HG03039 (cell line): ENCODE results near the gene ZMYND11.
"Not testable (repeated sequence)": the region's sequence is repeated elsewhere in the genome, so short reads cannot be mapped to it uniquely, and the experiment has no call there.

Experiments used
- ATAC-seq: cut with Tn5 transposase; IDR thresholded peaks from one replicate; pipeline ENCODE4 v1.9.1; 2021; ENCODE audit warnings: mild to moderate bottlenecking, moderate library complexity; ENCODE audit not compliant: unreplicated experiment

The ZMYND11 gene

DNA sequence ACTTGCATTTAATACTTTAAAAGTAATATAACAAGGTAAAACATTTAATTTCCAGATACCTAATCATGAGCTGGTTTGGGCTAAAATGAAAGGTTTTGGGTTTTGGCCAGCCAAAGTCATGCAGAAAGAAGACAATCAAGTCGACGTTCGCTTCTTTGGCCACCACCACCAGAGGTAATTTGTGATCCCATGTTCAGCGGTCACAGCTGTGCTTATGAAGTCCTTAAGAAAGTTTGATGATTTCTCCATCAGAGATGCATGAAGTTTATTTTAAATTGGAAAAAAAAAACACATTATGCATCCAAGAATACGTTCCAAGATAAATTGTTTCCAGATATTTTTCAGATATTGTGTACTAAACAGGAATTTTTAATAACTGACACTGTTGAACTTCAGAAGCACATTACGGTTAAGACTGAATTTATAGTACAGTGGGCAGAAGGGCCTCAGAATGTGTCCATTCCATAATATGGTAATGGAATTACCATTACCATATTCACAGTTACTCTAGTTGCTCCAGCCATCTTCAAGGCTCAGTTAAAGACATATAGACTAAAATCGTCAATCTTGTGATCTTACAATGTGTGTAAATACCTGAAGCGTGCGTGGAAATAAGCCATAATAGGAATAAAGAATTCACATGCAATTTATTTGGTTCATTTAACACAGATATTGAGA lies 106.8 kb downstream of the ZMYND11 start:
- ATAC-seq, result no peak

DNA sequence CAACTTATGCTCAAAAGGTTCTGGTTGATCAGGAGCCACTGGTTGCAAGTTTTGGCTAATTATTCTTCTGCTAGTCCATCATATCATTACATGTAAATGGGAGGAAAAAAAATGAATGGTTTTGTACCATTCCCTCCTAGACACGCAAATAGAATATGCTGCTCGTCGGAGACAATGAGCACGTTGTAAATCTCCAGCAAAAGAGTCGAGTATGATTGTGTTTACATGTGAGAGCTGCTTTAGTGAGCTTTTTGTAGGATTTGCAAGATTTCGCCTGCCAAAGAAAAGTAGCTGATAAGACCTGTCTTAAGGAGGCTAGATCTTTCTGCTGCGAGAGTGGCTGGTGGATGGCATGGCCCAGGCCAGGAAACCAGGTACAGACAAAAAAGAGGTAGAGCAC lies 109.0 kb downstream of the ZMYND11 start:
- no peak for ATAC-seq

GRCh38 chr10:246431-246830 lies 111.2 kb downstream of the ZMYND11 start:
- no peak for ATAC-seq

DNA sequence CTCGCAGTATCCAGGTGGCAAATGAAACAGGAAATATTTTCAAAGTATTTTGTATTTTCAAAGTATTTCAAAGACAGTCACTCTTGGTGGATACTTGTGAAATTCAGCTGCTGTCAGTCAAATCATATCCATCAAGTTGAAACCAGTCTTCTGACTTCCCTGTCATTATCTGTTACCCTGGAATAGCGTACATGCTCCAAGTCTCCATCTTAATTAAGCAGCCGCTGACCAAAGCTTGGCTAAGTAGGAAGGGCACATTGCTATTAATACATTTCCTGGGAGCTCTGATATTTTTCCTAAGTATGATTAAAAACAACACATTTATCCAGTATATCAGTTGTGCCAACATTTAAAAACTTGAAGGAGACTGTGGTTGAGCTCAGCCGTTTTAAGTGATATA lies 112.2 kb downstream of the ZMYND11 start:
- no peak for ATAC-seq

GRCh38 chr10:248307-248706 lies 113.1 kb downstream of the ZMYND11 start:
- ATAC-seq, result no peak

DNA sequence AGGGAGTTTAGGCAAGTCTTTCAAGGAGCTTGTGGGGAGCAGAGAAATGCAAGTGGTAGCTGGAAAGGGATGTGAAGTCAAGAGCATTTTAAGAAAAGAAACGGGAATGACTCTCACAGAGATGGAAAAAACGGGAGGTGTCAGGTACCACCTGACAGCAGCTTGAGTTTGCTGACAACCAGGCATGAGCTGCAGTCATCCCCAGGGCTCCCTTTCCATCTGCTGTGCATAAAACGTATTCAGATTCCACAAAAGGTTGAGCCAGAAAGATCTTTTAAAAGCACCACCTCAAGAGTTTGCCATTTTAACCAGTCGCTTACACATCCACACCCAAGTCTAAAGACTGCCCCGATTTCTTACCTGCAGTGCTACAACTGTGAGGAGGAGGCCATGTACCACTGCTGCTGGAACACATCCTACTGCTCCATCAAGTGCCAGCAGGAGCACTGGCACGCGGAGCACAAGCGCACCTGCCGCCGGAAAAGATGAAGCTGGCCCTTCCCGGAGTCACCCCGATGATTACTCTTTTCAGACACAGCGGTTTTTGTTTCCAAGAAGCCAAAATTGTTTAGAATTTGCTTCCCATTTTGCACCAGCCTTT lies 116.8 kb downstream of the ZMYND11 start:
- no peak for ATAC-seq

DNA sequence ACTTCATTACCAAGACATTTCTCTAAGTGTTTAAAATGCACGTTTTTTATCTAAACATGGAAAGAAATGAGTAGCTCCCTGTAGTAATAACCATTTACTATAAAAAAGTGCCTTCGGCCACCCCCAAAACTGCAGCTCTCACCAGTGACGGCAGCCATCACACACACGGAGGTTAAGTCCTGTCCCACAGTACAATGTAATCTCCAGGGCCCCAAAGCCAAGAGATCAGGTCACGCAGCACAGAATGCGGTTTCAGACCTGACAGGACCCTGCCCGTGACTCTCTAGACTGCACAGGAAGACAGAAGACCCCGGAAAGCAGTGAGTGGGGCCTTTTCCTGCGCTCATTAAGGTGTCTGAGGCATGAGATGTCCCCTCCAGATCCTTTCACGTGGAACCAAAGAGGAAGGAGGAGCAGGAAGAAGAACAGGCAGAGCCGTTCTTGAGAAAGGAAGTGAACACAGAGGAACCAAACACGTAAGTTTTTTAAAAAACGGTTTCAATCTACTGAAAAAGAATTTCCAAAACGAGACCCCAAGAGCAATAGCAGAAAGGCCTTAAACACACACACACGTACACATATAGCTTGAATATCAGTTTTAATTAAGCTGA lies 125.7 kb downstream of the ZMYND11 start:
- no peak for ATAC-seq

- ATAC-seq, result not testable (repeated sequence)
Observed at GRCh38 chr10:264160-265073, 129.2 kb downstream of the ZMYND11 start.

DNA sequence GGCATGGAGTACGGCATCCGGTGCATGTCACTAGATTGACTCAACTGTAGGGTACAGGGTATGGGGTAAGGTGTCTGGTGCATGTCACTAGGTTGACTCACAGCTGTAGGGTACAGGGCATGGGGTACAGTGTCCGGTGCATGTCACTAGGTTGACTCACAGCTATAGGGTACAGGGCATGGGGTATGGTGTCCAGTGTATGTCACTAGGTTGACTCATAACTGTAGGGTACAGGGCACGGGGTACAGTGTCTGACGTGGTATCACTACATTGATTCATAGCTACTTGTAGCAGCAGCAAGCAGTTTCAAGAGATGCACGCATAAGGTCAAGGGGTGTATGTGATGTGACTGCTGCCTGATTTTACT lies 129.8 kb downstream of the ZMYND11 start:
- not testable (repeated sequence) for ATAC-seq

GRCh38 chr10:265816-266588 lies 130.7 kb downstream of the ZMYND11 start:
- not testable (repeated sequence) for ATAC-seq

GRCh38 chr10:266974-267425 lies 131.7 kb downstream of the ZMYND11 start:
- ATAC-seq, result no peak

- ATAC-seq, result no peak
Observed at GRCh38 chr10:267705-268104, 132.4 kb downstream of the ZMYND11 start.

- no peak for ATAC-seq
Observed at GRCh38 chr10:269440-270074, 134.3 kb downstream of the ZMYND11 start.

GRCh38 chr10:271201-271600 lies 135.9 kb downstream of the ZMYND11 start:
- ATAC-seq, result no peak

DNA sequence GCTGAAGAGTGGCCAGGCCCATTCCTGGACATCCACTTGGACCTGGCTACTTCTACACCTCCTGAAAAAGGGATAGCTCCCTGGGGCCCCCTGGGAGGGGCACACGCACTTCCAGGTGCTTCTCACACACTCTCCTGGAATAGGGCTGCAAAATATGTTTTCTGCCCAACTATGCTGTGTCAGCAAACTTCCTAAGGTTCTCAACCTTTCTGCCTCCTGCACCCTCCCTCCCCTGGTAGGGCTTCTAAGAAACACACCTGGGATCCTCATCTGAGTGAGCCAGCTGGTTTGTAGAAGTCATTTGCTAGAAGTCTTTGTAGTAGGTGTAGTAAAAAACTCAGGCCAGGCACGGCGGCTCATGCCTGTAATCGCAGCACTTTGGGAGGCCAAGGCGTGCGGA lies 136.5 kb downstream of the ZMYND11 start:
- ATAC-seq, result no peak

DNA sequence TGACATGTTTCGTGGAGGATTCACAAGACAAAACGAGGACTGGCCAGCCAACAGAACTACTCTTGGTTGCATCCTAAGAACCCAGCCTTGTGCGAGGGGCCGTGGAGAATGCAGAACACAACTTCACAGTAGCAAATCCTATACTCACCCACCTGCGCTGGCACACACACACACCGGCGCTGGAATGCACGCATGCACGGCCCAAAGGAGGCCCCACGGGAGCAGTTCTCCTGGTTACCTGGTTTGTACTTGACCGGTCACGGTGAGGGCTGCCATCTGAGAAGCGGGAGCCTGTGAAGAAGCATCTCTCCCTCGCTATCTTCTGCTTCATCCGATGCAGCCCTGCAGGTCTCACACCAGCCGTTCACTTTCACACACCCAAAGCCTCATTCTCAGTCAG lies 137.8 kb downstream of the ZMYND11 start:
- ATAC-seq, result no peak

DNA sequence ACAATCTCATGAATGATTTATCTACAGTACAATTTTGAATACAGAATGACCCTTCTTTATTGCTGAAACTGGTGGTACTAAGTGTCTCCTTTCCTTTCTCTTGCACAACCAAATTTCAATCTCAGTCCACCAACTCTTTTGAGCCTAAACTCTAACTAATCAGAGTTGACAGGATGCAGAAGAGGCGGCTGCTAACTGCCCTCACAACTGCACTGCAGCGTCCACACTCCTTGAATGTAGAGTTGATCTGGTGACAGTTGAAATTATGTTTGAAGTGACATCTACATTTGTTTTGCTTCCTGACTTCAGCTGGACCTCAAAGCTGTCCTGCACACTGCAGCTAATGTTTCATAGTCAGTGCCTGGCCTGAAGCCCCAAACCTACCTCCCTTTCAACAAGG lies 139.6 kb downstream of the ZMYND11 start:
- ATAC-seq, result no peak

- no peak for ATAC-seq
Observed at GRCh38 chr10:275680-276079, 140.4 kb downstream of the ZMYND11 start.

DNA sequence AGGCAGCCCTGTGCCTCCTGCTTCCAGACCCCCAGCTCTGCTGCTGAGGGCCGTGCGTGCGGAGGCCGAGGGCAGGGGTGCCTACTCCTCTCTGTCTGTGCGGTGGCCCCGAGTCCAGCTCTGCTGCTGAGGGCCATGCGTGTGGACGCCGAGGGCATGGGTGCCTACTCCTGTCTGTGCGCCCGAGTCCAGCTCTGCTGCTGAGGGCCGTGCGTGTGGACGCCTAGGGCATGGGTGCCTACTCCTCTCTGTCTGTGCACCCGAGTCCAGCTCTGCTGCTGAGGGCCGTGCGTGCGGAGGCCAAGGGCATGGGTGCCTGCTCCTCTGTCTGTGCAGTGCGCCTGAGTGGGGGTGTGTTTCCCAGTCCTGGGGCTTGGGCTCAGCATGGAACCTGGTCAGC lies 142.7 kb downstream of the ZMYND11 start:
- ATAC-seq, result no peak

GRCh38 chr10:278707-279106 lies 143.5 kb downstream of the ZMYND11 start:
- ATAC-seq, result no peak
